Hippocampal formation (tissue), 2 donors: ENCODE measurements around the gene HPDL.

ENCODE experiments used
- DNase-seq, 2 donors: peaks; one replicate each; lab custom pipeline; 2025; lab: John Stamatoyannopoulos, UW

HPDL gene

DNA sequence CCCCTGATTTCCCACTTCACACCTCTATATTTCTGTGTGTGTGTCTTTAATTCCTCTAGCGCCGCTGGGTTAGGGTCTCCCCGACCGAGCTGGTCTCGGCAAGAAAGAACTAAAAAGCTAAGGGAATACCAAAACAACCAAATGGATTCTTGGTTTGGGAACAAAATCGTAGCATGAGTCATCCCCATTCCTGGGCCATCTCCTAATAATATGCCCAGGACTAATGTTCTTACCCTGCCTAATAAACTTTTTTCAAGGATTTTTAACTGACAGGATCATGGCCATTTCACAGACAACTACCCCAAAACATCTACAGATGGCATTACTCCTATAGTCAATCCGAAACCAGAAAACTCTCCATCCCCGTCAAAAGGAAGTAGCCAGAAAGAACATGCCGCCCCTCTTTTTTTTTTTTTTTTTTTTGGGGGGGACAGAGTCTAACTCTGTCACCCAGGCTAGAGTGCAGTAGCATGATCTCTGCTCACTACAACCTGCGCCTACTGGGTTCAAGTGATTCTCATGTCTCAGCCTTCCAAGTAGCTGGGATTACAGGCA is 4.1 kb upstream of the HPDL start:
- DNase-seq, result no peak

DNA sequence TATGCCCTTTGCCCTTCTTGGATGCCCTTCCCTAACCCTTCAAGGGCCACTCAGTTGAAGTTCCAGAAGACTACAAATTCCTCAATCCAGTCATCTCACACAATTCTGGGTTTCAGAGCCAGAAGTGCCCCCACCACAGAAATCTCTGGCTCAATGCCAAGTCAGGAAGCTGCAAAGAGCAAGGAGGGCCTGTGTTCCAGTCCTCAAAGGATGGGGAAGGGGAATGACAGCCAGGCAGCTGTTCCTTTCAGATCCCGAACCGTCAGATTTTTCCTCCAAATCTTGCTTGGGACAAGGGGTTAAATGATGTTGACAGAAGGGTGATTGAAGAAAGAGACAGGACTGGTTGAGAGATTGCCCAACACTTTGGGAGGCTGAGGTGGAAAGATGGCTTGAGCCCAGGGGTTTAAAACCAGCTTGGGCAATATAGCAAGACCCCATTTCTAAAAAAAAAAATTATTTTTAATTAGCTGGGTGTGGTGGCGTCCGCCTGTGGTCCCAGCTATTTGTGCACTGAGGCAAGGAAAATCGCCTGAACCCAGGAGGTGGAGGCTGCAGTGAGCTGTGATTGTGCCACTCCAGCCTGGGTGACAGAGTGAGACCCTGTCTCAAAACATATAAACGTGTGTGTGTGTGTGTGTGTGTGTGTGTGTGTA is 716 bp upstream of the HPDL start:
- DNase-seq, result no peak

DNA sequence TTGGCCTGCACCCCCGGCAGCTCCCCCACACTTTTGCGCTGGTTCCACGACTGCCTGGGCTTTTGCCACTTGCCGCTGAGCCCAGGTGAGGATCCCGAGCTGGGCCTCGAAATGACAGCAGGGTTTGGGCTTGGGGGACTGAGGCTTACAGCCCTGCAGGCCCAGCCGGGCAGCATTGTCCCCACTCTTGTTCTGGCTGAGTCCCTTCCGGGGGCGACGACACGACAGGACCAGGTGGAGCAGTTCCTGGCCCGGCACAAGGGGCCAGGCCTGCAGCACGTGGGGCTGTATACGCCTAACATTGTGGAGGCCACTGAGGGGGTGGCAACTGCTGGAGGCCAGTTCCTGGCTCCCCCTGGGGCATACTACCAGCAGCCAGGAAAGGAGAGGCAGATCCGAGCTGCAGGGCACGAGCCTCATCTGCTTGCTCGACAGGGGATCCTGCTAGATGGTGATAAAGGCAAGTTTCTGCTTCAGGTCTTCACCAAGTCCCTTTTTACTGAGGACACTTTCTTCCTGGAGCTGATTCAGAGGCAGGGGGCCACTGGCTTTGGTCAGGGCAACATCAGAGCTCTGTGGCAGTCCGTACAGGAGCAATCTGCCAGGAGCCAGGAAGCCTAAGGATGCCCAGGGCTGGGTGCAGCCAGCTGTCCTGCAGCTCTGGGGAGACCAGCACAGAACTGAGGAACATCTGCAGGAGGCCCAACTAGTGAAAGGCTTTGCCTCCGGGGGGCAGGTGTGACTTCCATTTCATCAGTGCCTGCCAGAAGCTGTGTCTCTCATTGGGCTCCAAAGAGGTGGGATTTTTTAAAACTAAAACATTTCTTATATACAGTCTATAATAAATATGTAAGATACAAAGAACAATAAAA is 1.2 kb downstream of the HPDL start:
- no peak for DNase-seq

DNA sequence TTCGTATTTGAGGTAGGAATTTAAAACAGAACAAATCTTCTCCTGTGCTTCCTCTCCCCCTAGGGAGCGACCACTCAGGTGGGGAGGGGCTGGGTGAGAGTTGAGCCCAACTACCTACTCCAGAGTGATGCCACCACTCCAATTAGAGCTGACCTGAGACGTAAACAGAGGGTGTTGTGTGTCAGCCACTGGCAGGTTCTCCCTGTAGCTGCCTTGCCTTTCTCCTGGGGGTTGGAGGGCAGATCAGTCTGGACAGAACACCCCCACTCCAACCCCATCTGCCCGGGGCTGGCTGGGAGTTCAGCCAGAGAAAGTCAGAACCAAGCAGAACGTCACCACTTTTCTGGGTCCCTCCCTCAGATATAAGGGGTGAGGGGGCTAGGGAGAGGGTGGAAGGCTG is 2.0 kb downstream of the HPDL start:
- no peak for DNase-seq

DNA sequence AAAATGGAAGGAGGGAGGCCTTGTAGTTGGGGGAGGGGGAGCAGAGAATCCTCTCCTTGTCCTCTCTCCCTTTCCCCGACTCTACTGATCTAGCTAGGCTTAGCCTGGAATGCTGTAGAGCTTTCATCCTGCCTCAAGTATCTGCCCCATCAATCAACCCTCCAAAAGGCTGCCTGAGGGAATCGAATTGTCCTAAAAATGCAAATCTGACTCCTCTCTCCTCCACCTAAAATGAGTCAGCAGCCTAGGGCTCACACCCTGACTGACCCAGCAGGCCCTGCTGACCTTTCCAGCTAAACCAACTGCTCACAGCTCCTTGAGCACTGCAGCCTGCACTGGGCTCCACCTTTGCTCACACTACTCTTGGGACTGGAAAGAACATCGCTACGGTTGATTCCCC is 2.8 kb downstream of the HPDL start:
- no peak for DNase-seq

DNA sequence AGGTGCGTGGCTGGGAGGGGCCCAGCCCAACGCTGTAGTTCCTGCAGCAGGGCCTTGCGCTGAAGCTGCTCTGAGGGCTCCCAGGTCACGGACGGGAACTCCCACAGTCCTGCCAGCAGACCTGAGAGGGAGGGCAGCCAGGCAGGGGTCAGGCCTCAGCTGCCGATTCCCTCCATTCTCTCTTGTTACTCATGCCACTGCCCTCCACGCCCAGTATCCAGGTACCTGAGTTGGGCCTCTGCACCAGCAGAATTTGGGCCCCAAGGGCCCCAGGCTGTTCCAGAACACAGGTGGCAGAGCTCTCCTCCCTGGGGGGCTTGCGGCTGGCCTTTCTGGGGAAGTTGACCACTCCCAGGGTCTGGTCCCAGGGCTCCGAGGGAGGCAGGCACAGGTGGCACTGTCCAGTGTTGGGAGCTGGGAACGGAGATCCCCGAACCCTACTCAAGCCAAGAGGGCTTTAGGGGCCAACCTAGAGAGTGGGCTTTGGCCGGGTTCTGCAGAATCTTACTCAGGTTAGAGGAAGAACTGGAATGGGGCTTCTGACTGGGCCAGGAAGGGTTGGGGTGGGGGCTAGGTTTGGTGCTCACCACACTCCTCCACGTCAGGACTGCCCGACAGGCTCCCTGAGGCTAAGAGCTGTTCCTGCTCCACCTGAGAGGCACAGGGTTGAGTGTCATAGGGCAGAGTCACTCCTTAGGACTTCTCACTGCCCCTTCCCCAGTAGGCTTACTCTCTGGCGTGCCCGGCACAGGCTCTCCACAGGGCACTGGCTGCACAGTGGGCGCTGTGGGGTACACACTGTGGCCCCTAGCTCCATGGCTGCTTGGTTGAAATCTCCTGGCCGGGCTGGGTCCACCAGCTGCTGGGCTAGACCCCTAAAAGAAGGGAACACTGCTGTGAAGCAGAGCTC is 5.0 kb downstream of the HPDL start:
- DNase-seq, result no peak

DNA sequence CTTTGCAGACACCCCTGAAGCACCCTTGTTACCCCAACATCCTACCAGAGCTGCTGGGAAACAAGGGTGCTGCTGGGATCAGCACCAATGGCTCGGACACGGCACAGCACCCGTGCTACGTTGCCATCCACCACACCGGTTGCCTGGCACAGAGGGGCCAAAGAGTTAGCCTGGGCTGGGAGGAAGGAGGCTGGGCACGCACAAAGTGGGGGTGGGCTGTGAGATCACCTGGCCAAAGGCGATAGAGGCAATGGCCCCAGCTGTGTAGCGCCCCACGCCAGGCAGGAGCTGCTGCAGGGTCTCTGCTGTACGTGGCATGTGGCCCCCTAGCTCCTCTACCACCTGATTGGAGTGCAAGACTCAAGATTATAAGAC is 5.6 kb downstream of the HPDL start:
- DNase-seq, result no peak

DNA sequence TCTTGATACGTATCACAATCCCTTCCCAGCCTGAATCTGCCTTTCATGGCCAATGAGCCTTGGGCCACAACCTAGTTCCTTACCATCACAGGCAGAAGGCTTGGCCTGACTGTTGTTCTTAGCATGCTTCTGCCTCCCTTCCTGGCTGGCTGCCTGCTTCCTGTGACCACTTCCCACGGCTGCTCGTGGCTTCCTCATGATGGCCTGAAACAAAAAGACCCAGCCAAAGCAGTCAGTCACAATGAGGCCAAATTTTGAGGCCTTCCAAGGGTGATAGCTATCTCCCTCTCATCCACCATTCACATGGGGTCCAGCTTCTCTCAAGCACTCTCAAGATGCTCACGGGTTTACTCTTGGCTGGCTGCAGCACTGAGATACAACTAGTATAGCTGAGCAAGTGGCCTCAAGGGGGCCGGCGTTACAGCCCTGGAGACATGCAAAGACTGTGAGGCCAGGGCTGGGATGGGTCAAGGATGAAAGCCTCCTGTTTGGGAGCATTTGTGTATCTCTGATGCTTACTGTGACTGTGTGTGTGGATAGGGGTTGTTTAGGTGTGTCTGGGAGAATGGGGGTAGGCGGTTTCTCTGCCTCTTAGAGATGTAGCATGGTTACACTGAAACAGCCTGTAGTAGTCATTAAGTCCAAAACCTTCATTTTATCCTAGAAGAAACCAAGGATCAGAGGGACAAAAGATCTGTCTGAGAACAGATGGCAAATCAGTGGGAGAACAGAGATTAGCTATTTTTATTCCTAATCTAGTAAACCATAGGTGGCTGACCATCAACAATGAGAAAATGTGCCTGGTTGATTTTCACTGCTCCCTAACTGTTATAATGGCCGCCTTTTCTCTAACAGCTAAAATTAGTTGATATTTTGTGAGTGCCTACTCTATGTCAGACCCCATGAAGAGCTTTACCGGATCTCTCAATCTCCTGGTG is 7.9 kb downstream of the HPDL start:
- no peak for DNase-seq

DNA sequence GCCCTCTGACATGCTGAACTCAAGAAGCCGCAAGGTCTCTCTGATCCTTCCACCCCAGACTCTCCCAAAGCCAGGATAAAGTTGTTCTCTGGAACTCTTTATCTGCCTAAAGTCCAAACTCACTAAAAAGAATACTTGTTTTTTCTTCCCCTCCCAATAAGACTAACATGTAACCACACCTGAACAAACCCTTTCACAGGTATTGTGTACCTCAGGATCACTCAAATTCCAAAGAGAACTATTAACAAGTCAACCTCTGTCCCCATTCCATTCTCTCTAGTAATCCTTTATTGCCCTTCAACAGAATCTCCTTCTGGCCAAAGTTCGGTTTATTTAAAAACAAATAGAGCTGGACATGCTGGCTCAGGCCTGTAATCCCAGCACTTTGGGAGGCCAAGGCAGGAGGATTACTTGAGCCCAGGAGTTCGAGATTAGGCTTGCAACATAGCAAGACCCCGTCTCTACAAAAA is 9.2 kb downstream of the HPDL start:
- no peak for DNase-seq

DNA sequence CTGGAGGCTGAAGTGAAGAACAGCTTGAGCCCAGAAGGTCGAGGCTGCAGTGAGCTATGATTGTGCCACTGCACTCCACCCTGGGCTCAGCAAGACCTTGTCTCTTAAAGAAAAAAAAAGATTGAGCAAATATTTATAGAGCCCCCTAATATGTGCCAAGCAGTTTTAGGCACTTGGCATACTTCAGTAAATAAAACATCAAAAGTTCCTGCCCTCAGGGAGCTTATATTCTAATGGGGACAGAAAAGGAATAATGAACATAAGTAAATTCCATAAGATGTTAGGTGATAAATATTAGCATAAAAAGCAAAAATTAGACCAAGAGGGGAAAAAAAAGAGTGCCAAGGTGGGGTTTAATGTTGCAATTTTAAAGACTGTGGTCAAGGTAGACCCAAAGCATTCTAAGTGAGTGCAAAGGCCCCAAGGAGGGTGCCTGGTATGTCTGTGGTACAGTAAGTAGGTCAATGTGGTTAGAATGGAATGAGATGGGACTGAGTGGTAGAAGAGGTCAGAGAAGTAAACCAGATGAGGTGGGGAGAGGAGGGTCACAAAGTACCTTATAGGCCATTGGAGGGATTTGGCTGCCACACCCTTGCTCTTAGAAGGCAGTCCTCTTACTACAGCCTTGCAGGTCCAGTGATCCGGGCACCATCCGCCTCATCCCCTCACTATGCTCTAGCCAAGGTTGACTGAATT is 11.1 kb downstream of the HPDL start:
- no peak for DNase-seq

DNA sequence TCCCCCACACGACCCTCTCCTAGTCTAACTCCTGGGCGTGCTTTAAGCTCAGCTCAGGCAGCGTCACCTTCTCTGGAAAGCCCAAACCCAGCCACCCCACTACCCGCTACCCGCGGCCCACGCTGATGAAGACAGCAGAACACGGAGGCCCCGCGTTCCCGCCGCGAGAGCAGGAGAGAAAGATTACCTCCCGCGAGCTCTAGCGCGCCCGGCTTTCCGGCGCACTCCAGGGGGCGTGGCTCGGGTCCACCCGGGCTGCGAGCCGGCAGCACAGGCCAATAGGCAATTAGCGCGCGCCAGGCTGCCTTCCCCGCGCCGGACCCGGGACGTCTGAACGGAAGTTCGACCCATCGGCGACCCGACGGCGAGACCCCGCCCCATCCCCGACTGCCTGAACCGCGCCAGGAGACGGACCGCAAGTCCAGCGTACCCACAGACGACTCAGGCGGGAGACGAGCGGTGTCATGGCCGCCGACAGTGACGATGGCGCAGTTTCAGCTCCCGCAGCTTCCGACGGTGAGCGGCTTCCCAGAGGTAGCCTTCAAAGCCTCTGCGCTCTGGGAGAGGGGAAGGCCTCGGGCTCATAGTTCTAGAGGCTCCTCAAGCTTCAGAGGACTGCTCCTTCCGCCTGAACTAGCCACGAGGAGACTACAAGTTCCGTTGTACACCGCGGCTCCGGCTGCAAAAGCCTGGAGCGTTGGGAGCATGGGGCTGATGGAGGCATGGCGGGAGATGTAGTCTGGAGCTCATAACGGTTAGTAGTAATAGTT is 13.3 kb downstream of the HPDL start, which contains the start of the genes MUTYH and TOE1:
MUTYH (minus strand) TSS at position 652 of the 770 bp plus-strand sequence. CDS start 5,935 bp downstream, outside the sequence.
TOE1 (plus strand) TSS at position 382 of the 770 bp plus-strand sequence; CDS start at position 465, 83 bp downstream.
- DNase-seq, result peak; percentile 83 to 91

DNA sequence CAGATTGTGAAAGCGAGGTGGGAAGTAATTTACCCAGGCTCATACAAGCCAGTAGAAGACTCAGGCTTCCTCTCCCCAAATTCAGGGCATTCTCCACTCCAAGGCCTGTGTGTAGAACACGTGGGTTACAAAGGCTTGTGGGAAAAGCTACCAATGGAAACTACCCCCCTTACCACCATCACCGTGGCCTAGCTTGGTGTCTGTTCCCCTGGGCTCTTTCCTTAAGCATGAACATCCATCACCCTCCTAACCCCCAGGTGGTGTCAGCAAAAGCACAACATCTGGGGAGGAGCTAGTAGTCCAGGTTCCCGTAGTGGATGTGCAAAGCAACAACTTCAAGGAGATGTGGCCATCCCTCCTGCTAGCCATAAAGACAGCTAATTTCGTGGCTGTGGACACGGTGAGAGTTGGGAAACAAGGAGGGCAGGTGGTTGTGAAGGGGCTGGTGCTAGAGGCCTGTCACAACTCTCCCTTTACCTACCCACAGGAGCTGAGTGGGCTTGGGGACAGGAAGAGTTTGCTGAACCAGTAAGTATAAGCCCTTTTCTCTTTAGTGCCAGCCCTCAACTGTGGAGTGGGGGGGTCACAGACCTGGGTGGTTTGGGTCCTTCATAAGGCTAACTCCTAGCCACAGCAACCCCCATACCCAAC is 14.2 kb downstream of the HPDL start:
- DNase-seq, result no peak

DNA sequence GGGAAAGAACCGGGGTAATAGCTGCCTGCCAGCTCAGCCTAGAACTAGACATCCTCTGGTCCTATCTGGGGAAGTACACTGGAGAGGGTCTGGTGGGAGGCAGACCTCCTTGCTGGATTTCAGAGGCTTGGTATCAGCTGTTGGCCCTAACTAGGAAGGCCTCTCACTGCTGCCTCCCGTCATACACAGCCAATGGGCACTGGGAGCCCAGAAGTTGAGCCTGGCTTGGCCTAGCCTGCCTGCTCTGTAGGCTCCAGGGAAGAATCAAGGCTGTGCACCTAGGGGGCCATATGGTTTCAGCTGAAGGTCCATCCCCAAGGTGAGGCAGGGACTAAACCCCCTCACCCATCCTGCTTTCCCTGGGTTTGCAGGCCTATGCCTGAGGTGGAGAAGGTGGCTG is 17.8 kb downstream of the HPDL start:
- no peak for DNase-seq

DNA sequence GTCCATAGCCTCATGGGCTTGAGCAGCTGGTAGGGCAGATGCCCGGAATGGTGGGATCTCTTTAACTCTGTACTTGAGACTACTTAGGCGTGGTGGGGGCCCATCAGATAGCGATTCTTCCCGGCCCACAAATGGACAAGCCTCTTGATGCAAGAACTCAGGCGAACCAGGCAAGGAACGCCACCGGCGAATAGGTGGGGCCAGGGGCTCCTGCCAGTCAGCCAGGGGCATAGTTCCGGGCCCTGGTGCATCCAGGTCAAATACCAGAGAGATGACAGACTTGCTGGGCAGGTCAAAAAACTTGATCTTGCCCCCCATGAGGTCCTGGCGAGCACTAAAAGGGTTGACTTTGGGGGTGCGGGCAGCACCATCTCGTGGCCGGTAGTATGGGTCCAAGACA is 18.3 kb downstream of the HPDL start:
- no peak for DNase-seq

DNA sequence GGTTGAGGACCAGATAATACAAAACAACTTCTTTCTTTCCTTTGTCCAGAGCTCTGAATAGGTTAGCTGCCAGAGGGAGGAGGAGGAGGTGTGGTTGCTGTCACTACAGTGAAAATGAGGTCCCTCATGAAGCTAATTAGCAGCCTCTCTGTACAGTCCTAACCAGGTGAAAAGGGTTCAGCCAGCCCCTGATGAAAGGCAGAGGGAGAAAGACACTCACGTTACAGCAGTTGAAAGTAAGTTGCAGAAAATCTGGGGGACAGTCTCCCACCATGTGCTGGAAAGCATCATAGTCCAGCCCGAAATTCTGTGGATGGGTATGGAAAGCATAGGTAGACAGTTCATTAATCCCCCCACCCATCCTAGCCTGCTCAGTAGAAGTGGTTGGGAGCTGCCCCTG is 19.8 kb downstream of the HPDL start:
- DNase-seq, result no peak

DNA sequence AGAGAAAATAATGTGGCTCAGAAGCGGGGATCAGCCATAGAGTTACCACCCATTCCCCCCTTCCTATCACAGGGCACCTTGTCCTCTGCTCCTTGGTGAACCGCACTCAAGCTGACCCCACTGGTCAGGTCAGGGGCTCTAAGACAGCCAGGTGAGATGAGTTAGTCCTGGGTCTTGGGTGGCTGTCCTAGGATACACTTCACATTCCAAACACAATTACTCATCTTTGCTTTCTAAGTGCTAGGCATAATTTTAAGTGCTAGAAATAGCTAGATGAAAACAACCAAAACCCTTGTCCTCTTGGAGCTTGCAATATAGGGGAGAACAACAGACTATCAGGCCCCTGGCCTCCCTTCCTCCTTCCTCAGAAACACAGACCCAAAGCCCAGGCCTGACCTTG is 21.3 kb downstream of the HPDL start:
- no peak for DNase-seq

DNA sequence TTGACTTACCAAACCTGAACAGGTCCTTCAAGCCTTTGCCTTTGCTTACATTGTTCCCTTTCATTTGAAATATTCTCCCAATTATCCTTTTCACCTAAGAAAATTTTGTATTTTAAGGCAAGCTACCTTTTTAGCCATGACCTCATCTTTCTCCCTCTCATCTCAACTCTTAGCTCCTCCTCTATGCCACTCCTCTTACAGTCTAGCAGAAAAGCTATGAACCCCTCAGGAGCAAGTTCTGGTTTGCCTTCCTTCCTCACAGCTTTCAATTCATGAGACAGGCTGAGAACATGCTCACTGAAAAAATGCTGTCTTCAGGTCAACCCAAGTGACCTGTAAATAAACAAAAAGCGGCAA is 21.9 kb downstream of the HPDL start:
- DNase-seq, result no peak

DNA sequence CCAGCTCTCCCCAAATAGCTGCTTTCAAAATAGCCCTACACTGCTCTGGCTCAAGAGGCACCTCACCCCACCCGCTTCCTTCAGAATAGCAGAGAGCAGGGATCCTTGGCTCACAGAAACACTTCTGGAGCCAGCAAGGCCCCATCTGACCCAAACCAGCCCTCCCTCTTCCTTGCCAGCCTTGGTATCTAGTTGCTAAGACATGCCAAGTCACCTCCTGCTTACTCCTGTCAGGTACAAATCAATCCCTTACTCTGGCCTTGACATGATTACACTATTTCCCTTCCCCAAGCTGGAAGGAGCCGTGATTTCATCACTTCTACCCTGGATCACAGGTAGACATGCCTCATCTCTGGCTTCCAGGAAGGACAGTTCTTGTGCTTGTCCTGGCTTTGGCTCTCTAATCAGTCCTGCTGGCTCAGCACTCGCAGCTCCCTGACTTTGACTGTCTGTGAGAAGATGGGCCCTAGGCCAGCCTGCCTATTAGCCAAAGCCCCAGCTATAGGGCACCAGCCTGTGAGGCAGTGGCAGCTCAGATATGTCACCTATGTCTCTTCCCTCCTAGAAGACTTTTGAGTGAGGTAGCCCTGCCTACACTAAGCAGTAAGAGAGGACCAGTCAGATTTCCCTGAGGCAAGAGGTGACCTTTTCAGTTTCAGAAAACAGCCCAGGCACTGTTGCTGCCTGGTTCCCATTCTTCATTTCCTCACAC is 22.4 kb downstream of the HPDL start:
- no peak for DNase-seq
